ENCODE results near the gene NBEA.

Gene NBEA

GRCh38 chr13:35720690-35721554 is 778.9 kb downstream of the NBEA start:
- Histone ChIP-seq H3K27ac (ENCODE audit: insufficient read depth, low read length, poor library complexity, severe bottlenecking) (no peak overlapping the region), H3K4me3 (ENCODE audit: insufficient read depth, low read depth, low read length, poor library complexity, severe bottlenecking) (no peak overlapping the region), H3K27me3 (replicated peaks; ENCODE audit: control insufficient read depth, insufficient read depth, low read length, poor library complexity, severe bottlenecking) (no peaks in the 10 kb centered on the region), H3K9me3 (ENCODE audit: control insufficient read depth, low read length) (no peaks in the 10 kb centered on the region), H3K4me1 (ENCODE audit: control insufficient read depth, insufficient read depth, low read length, poor library complexity, severe bottlenecking) (no peaks in the 10 kb centered on the region), H3K36me3 (ENCODE audit: control insufficient read depth, insufficient read depth, low read length) (no peaks in the 10 kb centered on the region)
- DNase-seq, result no peak
